SK-N-SH (cell line): ENCODE measurements around the gene PRPF6.

Experiments
- CHD2 ChIP-seq: fragments of 150-350 bp; IDR thresholded peaks from 2 replicates; pipeline ENCODE4 v1.6.1; 2018; ENCODE audit warnings: low read length; ENCODE audit not compliant: partially characterized antibody
- CTCF ChIP-seq: fragments of 200-600 bp; sonication (generic); IDR thresholded peaks from 2 replicates; pipeline ENCODE4 v1.6.1; 2017; ENCODE audit warnings: antibody characterized with exemption, mild to moderate bottlenecking, moderate library complexity
- EP300 ChIP-seq, 2 experiments: IDR thresholded peaks; 2 replicates each; pipeline versions ENCODE4 v1.4.0 to v1.6.1; 2012; ENCODE audit warnings: borderline replicate concordance in 1 of 2, low read depth in 1 of 2, low read length in 1 of 2
- FOXM1 ChIP-seq: IDR thresholded peaks from 2 replicates; pipeline ENCODE4 v1.4.0; 2012; ENCODE audit warnings: low read depth, mild to moderate bottlenecking
- GABPA ChIP-seq: IDR thresholded peaks from 2 replicates; pipeline ENCODE4 v1.4.0; 2012; ENCODE audit warnings: low read depth, mild to moderate bottlenecking
- MXI1 ChIP-seq: IDR thresholded peaks from 2 replicates; pipeline ENCODE4 v1.6.1; 2012; ENCODE audit warnings: mild to moderate bottlenecking, low read depth, low read length, improper control_type of control experiment
- POLR2AphosphoS5 ChIP-seq: IDR thresholded peaks from 2 replicates; pipeline ENCODE4 v1.6.1; 2012; ENCODE audit warnings: low read depth, low read length
- RAD21 ChIP-seq: IDR thresholded peaks from 2 replicates; pipeline ENCODE4 v1.6.1; 2012; ENCODE audit warnings: mild to moderate bottlenecking, low read length
- REST ChIP-seq: IDR thresholded peaks from 2 replicates; pipeline ENCODE4 v1.6.1; 2012; ENCODE audit warnings: mild to moderate bottlenecking, low read depth, low read length, moderate library complexity
- RFX5 ChIP-seq: IDR thresholded peaks from 2 replicates; pipeline ENCODE4 v1.6.1; 2012; ENCODE audit warnings: mild to moderate bottlenecking, improper control_type of control experiment, low read length
- RXRA ChIP-seq: IDR thresholded peaks from 2 replicates; pipeline ENCODE4 v1.4.0; 2012; ENCODE audit warnings: low read depth, mild to moderate bottlenecking, borderline replicate concordance
- ZBTB33 ChIP-seq: IDR thresholded peaks from 2 replicates; pipeline ENCODE4 v1.4.0; 2012; ENCODE audit warnings: low read depth, borderline replicate concordance

- TF ChIP-seq CTCF (no peak), REST (no peak), ZBTB33 (no peak), RAD21 (no peak), POLR2AphosphoS5 (no peak), FOXM1 (no peak), GABPA (no peak), RFX5 (no peak), MXI1 (no peak), RXRA (no peak), CHD2 (no peak), EP300 (IDR thresholded peaks at IDR 0.05; ENCODE audit: borderline replicate concordance in 1 of 2, low read depth in 1 of 2, low read length in 1 of 2) (no peak)
These were observed 53.1 kb downstream of the PRPF6 start for GRCh38 chr20:64033981-64034493.
